Tibial nerve (tissue), 4 donors: Measurements from ENCODE around the gene ANO2.

Experiments
- EP300 ChIP-seq, 2 donors: sonication (generic); formaldehyde crosslinking; IDR thresholded peaks; one replicate each; pipeline ENCODE4 v1.6.1; 2017; ENCODE audit warnings: antibody characterized with exemption in 2 of 2, mild to moderate bottlenecking in 1 of 2
- POLR2A ChIP-seq, 2 donors: fragments of 450-650 bp; IDR thresholded peaks; one replicate each; pipeline ENCODE4 v1.6.1; 2017; ENCODE audit warnings: antibody characterized with exemption in 2 of 2, mild to moderate bottlenecking in 2 of 2, moderate library complexity in 2 of 2
- TF ChIP-seq, protein P1 (sequence below), 5 experiments: fragments of 200-600 bp in 3 of 5; fragments of 450-650 bp in 2 of 5; sonication (generic) in 3 of 5; IDR thresholded peaks; one replicate each; pipeline ENCODE4 v1.5.1; 2016 to 2019; ENCODE audit warnings: antibody characterized with exemption in 5 of 5, mild to moderate bottlenecking in 3 of 5, moderate library complexity in 2 of 5

DNA sequence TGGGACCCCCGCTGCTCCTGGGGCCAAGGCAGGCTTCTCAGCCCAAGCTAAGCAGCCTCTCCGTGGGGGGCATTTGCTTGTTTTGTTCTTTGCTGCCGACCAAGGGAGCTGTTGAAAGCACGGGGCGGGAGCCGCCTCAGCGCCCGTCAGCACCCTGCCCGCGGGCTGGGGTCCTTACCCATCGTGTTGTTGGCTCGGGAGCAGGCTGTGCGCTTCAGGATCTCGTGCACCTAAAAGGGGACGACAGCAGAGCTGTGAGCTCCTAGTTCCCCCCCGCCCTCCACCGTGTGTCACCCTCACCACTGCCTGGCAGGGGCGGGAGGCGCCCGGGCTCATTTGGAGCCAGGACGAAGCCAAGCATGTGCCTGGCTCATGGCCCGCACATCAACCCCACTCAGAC is 117.5 kb downstream of the ANO2 start:
- TF ChIP-seq, protein P1, sequence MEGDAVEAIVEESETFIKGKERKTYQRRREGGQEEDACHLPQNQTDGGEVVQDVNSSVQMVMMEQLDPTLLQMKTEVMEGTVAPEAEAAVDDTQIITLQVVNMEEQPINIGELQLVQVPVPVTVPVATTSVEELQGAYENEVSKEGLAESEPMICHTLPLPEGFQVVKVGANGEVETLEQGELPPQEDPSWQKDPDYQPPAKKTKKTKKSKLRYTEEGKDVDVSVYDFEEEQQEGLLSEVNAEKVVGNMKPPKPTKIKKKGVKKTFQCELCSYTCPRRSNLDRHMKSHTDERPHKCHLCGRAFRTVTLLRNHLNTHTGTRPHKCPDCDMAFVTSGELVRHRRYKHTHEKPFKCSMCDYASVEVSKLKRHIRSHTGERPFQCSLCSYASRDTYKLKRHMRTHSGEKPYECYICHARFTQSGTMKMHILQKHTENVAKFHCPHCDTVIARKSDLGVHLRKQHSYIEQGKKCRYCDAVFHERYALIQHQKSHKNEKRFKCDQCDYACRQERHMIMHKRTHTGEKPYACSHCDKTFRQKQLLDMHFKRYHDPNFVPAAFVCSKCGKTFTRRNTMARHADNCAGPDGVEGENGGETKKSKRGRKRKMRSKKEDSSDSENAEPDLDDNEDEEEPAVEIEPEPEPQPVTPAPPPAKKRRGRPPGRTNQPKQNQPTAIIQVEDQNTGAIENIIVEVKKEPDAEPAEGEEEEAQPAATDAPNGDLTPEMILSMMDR (IDR thresholded peaks at IDR 0.05): no peak
- TF ChIP-seq POLR2A (IDR thresholded peaks at IDR 0.05) (no peak), EP300 (IDR thresholded peaks at IDR 0.05) (no peak)
